ENCODE measurements around the gene THAP2. TPM values are rescaled to one million over a fixed set of nuclear protein-coding genes. Genes with fewer than 3 reads are reported as not detected.

The THAP2 gene
- total RNA-seq, 1 experiment from 2014 or later, result 2.7 TPM

DNA sequence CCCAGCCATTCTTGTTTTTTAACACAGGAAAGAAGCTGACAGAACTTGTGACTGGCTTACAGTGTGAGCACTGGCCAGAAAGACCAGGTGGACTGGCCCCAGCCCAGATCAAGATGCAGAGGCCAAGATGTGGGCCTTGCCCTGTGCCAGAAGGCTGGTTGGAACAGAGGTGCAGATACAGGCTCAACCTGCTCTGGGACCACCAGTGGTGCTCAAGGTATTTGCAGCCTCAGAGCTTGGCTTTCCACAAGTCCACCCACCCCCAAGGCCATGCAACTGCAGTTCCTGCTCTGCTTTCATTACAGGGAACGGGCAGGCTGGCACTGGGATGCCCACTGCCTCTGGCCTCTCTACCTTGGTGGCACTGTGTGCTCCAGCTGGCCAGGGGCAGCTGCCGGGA, 23.8 kb upstream of the THAP2 start:
- CTCF ChIA-PET, result interaction anchor here (1.6 kb wide), 1 partner anchor 107 kb away, joined by 6 read pairs; no protein-coding TSS in a partner anchor
- Mint-ChIP-seq H3K4me1 (ENCODE audit: low read depth, unreplicated experiment) (peaks cover 27% of the 10 kb centered on the region), H3K4me3 (ENCODE audit: unreplicated experiment) (no peak overlapping the region), H3K9me3 (ENCODE audit: unreplicated experiment) (peaks cover 9% of the 10 kb centered on the region), H3K27me3 (ENCODE audit: insufficient read depth, unreplicated experiment) (no peaks in the 10 kb centered on the region), H3K27ac (ENCODE audit: unreplicated experiment) (peak overlapping the region; percentile 42), H3K36me3 (ENCODE audit: insufficient read depth, unreplicated experiment) (peaks cover 94% of the 10 kb centered on the region)
- Histone ChIP-seq H3K9me3 (no peaks in the 10 kb centered on the region), H3K36me3 (ENCODE audit: control insufficient read depth, insufficient read depth, low read length) (peaks cover 2% of the 10 kb centered on the region; the same call in 1 of the 2 replicates), H3K4me1 (peaks cover 26% of the 10 kb centered on the region), H3K27me3 (replicated peaks; ENCODE audit: control insufficient read depth, insufficient read depth, low read length) (no peaks in the 10 kb centered on the region), H3K4me3 (ENCODE audit: low read depth, low read length) (no peak overlapping the region)
- POLR2A ChIA-PET, result no interaction called here
- no TSS peak for BruUV-seq (replicated peaks)
- intact Hi-C loops (cut with micrococcal nuclease; ENCODE audit: unreplicated experiment), result no loop called here
- no peak for DNase-seq
- TF ChIP-seq, protein P1, sequence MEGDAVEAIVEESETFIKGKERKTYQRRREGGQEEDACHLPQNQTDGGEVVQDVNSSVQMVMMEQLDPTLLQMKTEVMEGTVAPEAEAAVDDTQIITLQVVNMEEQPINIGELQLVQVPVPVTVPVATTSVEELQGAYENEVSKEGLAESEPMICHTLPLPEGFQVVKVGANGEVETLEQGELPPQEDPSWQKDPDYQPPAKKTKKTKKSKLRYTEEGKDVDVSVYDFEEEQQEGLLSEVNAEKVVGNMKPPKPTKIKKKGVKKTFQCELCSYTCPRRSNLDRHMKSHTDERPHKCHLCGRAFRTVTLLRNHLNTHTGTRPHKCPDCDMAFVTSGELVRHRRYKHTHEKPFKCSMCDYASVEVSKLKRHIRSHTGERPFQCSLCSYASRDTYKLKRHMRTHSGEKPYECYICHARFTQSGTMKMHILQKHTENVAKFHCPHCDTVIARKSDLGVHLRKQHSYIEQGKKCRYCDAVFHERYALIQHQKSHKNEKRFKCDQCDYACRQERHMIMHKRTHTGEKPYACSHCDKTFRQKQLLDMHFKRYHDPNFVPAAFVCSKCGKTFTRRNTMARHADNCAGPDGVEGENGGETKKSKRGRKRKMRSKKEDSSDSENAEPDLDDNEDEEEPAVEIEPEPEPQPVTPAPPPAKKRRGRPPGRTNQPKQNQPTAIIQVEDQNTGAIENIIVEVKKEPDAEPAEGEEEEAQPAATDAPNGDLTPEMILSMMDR (IDR thresholded peaks at IDR 0.05; ENCODE audit: insufficient read depth in 1 of 2, low read depth in 1 of 2, low read length in 1 of 2, severe bottlenecking in 1 of 2, unreplicated experiment in 1 of 2), result no peak

DNA sequence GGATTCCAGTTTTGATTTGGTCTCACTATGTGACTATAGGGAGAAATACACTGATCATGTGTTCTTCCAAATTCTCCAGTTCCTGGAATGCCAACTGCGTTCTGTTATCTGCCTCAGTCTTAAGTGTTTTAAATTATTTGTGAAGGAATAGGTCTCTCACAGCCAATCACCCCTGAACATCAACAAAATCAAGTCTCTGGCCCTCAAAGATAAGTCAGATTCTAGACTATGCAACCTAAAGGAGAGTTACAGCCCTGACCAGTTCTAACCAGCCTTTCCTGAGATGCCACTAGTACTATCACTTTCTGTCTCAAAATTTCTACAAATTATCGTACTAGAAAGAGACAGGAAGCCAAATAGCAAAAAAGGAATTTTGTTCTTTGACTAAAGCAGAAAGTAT, 22.7 kb upstream of the THAP2 start:
- CTCF ChIA-PET, result no interaction called here
- H3K4me3 ChIP-seq (ENCODE audit: low read depth, low read length), result no peak overlapping the region
- no peak for DNase-seq
- Mint-ChIP-seq H3K4me3 (ENCODE audit: unreplicated experiment) (peak overlapping the region; percentile 55), H3K9me3 (ENCODE audit: unreplicated experiment) (peaks cover 9% of the 10 kb centered on the region), H3K27ac (ENCODE audit: unreplicated experiment) (peak overlapping the region; percentile 93), H3K4me1 (ENCODE audit: low read depth, unreplicated experiment) (peaks cover 29% of the 10 kb centered on the region), H3K27me3 (ENCODE audit: insufficient read depth, unreplicated experiment) (no peaks in the 10 kb centered on the region), H3K36me3 (ENCODE audit: insufficient read depth, unreplicated experiment) (peaks cover 84% of the 10 kb centered on the region)
- POLR2A ChIA-PET, result no interaction called here
- H3K36me3 ChIP-seq (ENCODE audit: control insufficient read depth, insufficient read depth, low read length), result peaks cover 2% of the 10 kb centered on the region; the same call in 1 of the 2 replicates
- BruUV-seq (replicated peaks), result no TSS peak
- H3K4me1 ChIP-seq, result peaks cover 26% of the 10 kb centered on the region
- H3K9me3 ChIP-seq, result no peaks in the 10 kb centered on the region
- intact Hi-C loops (cut with micrococcal nuclease; ENCODE audit: unreplicated experiment), result no loop called here
- TF ChIP-seq, protein P1 (IDR thresholded peaks at IDR 0.05; ENCODE audit: insufficient read depth in 1 of 2, low read depth in 1 of 2, low read length in 1 of 2, severe bottlenecking in 1 of 2, unreplicated experiment in 1 of 2), result no peak
- no peaks in the 10 kb centered on the region for H3K27me3 ChIP-seq (replicated peaks; ENCODE audit: control insufficient read depth, insufficient read depth, low read length)

DNA sequence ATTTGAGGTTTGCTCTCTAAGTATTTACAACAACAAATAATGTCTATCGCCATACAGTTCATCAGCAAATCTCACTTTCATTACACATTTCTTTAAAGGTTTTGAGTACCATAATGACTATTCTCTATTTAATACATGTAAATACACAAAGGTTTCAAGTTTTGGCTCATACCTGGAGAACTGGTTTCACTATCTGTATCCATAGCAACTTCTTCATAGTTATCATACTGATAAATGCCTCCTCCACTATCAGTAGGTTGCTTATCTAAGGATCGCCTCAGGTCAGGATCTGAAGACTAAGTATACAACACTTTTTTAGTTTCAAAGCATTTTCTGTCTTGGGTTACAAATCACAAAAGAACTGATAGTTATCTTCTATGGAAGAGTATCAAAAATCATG, 21.8 kb upstream of the THAP2 start:
- Mint-ChIP-seq H3K9me3 (ENCODE audit: unreplicated experiment) (peaks cover 9% of the 10 kb centered on the region), H3K27me3 (ENCODE audit: insufficient read depth, unreplicated experiment) (no peaks in the 10 kb centered on the region), H3K4me1 (ENCODE audit: low read depth, unreplicated experiment) (peaks cover 23% of the 10 kb centered on the region), H3K27ac (ENCODE audit: unreplicated experiment) (peak overlapping the region; percentile 93), H3K36me3 (ENCODE audit: insufficient read depth, unreplicated experiment) (peaks cover 86% of the 10 kb centered on the region), H3K4me3 (ENCODE audit: unreplicated experiment) (peak overlapping the region; percentile 55)
- intact Hi-C loops (cut with micrococcal nuclease; ENCODE audit: unreplicated experiment), result loop anchor here (1.0 kb wide), 3 partner anchors 21 to 112 kb away; partner anchors contain the start of genes RAB21 and ZFC3H1
- ChIA-PET CTCF (no interaction called here), POLR2A (interaction anchor here (0.5 to 0.7 kb wide), 2 partner anchors 22 to 201 kb away, joined by 4 read pairs; partner anchors contain the start of genes THAP2 and ZFC3H1)
- peaks cover 26% of the 10 kb centered on the region for H3K4me1 ChIP-seq
- BruUV-seq (replicated peaks), result no TSS peak
- TF ChIP-seq, protein P1 (IDR thresholded peaks at IDR 0.05; ENCODE audit: insufficient read depth in 1 of 2, low read depth in 1 of 2, low read length in 1 of 2, severe bottlenecking in 1 of 2, unreplicated experiment in 1 of 2), result no peak
- no peaks in the 10 kb centered on the region for H3K9me3 ChIP-seq
- no peaks in the 10 kb centered on the region for H3K27me3 ChIP-seq (replicated peaks; ENCODE audit: control insufficient read depth, insufficient read depth, low read length)
- H3K4me3 ChIP-seq (ENCODE audit: low read depth, low read length), result no peak overlapping the region
- peak in 1 of 2 experiments; percentile 76 for DNase-seq
- H3K36me3 ChIP-seq (ENCODE audit: control insufficient read depth, insufficient read depth, low read length), result peaks cover 2% of the 10 kb centered on the region; the same call in 1 of the 2 replicates
